ENCODE data around the gene EXOC2.

GRCh38 chr6:446418-447366 is 246.2 kb downstream of the EXOC2 start:
- TF ChIP-seq CTCF (IDR thresholded peaks at IDR 0.05) (no peak), EZH2phosphoT487 (IDR thresholded peaks at IDR 0.05) (no peak)
